Fibroblast of the aortic adventitia (primary cell): Measurements from ENCODE around the gene HOXB7. TPM values are rescaled to one million over a fixed set of nuclear protein-coding genes. Genes with fewer than 3 reads are reported as not detected.

Experiments used
- DNase-seq: peaks from one replicate; pipeline ENCODE4 v3.0.0-alpha.2; 2010; ENCODE audit warnings: low read depth
- H3K4me3 ChIP-seq: 2 replicates; pipeline ENCODE4 v1.5.1; 2011; ENCODE audit warnings: low read depth, mild to moderate bottlenecking, control low read depth, low read length, moderate library complexity
- total RNA-seq: library from RNA; depleted of rRNA; stranded (reverse); fragments of >200 nt; gene quantifications from 2 replicates; pipeline ENCODE4 v1.2.3, GENCODE V29; 2012; ENCODE audit warnings: low replicate concordance
- TF ChIP-seq, protein P1 (sequence below): IDR thresholded peaks from 2 replicates; pipeline ENCODE4 v1.5.1; 2011; ENCODE audit warnings: mild to moderate bottlenecking, low read length, control low read depth, inconsistent platforms; ENCODE audit not compliant: insufficient read depth

The HOXB7 gene
- total RNA-seq, 1 donor, result 0.18 TPM

DNA sequence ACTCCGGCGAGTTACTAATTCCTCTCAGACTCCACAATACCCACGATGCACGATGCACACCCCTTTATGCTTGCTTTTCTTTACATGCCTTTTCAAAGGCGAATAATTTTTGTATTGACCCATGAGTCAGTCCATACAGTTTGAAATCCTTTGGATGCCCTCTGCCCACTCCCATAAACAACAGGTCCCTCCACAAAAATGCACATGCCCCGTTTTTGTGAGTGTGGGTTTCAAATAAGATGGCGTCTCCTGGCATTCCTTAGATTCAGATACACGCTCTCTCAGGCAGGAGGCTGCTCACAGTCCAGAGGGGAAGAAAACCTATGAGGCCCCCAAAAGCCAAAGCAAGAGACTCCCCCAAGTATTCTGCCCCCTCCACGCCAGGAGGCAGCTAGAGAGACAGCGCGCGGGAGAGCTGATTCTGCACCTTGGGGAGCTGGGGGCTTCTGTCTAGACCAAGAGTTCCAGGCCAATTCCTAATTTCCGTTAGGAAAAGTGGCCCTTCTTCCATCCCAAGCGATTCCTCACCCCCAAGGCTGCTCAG is 34.9 kb upstream of the HOXB7 start:
- TF ChIP-seq, protein P1, sequence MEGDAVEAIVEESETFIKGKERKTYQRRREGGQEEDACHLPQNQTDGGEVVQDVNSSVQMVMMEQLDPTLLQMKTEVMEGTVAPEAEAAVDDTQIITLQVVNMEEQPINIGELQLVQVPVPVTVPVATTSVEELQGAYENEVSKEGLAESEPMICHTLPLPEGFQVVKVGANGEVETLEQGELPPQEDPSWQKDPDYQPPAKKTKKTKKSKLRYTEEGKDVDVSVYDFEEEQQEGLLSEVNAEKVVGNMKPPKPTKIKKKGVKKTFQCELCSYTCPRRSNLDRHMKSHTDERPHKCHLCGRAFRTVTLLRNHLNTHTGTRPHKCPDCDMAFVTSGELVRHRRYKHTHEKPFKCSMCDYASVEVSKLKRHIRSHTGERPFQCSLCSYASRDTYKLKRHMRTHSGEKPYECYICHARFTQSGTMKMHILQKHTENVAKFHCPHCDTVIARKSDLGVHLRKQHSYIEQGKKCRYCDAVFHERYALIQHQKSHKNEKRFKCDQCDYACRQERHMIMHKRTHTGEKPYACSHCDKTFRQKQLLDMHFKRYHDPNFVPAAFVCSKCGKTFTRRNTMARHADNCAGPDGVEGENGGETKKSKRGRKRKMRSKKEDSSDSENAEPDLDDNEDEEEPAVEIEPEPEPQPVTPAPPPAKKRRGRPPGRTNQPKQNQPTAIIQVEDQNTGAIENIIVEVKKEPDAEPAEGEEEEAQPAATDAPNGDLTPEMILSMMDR, result no peak
- H3K4me3 ChIP-seq, result no peak overlapping the region
- no peak for DNase-seq

DNA sequence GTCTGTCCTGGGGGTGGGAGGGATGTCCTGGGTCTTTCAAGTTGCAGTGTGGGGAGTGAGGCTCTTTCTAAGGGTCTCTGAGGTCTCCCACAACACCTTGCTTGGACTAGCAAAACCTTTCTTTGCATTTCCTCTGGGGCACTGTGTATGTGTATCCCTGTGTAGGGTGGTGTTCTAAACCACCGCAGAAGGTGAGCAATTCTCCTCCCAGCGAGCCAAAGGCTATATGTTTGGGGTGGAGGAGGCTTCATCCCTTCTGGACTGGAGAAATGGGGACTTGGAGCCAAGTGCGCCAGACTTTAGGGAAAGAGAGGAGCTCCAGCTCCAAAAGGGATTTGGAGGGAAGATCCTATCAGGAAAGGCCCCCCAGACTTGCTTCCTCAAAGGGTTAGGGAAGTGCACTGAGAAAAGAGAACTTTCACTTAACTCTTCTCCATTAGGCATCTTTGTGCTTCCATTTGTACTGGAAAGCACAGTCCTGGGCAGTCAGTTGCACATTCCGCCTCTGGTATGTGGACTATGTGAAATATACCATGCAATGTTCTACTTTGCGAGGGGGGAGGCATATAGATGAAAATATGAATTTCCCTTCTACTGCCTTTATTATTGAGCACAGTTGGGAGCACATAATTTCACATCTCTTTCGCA is 34.2 kb upstream of the HOXB7 start:
- TF ChIP-seq, protein P1, result no peak
- no peak for DNase-seq
- no peak overlapping the region for H3K4me3 ChIP-seq

DNA sequence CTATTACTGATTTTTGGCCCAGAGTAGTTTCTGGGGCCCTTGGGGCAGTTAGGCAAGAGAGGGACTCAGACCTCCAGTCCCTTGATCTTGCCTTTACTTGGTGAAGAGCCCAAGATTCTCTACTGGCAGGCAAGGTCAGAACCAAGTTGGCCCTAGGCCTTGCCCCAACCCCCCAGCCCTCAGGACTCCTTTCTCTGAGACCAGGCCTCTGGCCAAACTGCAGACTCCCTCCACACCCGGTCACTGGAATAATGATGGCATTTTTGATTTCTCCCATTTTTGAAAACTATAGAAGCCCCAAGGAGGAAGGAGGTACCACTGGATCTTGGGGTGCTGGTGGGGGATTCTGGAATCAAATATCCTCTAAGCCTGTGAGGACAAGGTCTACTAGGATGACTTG is 33.3 kb upstream of the HOXB7 start:
- DNase-seq, result no peak
- no peak overlapping the region for H3K4me3 ChIP-seq
- TF ChIP-seq, protein P1, result no peak

DNA sequence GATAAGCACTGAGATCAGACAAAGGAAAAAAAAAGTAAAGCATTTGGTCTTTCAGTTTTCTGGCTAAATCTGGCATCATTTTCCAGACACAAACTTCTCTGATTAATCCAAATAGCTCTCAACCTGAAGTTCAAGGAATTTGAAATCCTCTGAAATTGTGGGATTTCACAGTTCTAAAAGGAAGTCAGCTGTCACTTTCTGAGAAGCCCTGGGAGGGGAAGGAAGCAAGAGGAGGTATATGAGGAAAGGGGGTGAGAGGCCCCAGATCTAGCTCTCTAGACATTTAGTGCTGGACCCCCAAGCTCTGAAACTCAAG is 32.8 kb upstream of the HOXB7 start:
- H3K4me3 ChIP-seq, result no peak overlapping the region
- DNase-seq, result no peak
- TF ChIP-seq, protein P1, result no peak

DNA sequence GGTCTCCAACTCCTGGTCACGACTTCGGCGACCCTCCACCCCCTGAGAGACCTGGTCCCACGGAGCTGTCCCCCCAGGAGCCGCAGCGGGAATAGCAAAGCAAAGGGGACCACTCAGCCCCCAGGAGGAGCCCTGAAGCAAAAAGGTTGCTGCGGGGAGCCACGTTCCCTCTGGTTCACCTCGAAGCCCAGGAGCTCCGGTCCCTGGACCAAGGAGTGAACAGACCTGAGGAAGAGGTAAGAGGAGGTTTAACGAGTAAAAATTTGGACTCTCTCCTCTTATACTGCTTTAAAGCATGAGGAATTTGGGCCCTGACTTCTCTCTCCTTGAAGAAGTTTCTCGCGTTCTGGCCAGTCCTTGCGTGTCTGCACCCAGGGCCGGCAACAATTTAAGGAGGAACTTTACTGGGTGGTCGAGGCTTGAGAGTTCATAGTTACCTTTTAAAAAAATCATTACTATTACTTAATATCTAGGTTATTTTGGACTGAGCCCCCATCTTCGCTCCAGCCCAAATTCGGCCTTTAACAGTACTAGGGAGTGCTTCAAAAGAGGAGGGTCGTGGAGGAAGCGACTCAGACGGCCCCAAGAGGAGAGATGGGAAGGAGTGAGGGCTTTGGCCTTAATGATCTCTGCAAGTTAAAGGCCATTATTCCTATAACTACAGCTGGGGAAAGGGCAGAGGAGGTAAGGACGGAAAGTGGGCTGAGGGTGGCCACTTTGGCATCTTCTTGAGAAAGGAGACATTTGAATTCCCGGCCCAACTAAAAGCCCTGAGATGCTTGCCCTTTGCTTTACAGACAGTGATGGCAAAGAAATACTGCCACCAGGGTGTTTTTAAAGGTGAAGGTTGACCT is 32.3 kb upstream of the HOXB7 start:
- TF ChIP-seq, protein P1, result no peak
- H3K4me3 ChIP-seq, result no peak overlapping the region
- DNase-seq, result no peak

DNA sequence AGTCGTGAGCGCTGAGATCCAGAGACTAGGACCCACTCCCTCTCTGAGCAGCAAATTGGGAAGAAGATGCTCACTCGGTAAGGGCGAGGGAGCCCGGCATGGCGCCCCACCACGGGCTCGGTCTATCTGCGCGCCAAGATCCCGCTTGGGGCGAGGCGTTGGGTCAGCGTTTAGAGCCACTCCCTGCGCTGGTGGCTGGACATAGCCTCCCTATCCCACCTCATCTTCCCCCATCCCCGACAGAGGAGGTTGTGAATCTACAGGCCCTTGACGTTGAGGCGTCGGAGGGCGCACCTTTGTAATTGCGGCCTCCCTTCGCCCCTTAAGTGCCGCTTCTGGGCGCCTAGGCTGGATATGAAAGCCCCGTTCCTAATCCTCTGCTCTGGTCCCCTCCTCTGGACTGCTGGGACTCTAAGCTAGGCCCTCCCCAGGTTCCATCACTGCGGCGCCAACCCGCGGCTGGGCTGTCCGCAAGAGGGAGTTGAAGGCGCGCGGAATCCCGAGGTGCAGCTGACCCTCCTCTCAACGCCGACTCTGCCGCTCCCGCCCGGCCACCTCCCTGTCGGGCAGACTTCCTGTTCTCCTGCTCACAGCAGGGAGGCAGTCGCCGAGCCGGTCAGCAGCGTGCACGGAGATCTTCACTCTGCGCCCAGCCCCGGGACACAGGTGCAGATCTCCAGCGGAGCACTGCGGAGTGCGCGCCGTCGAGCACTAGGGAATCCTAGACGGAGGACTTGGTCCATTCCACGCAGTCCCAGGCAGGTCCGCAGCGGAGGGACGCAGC is 31.4 kb upstream of the HOXB7 start:
- no peak for DNase-seq
- no peak overlapping the region for H3K4me3 ChIP-seq
- TF ChIP-seq, protein P1, result no peak
